VCaP (cell line): ENCODE results near the gene TRIM6.
"Not testable (repeated sequence)": the region's sequence is repeated elsewhere in the genome, so short reads cannot be mapped to it uniquely, and the experiment has no call there.

Experiments
- H3K27ac ChIP-seq: fragments of 450-650 bp; 2 replicates; pipeline ENCODE4 v1.5.1; 2017
- TF ChIP-seq, protein P1 (sequence below): fragments of 450-650 bp; conservative IDR thresholded peaks from 2 replicates; pipeline ENCODE4 v1.5.1; 2017; ENCODE audit warnings: mild to moderate bottlenecking, moderate library complexity

Gene TRIM6

DNA sequence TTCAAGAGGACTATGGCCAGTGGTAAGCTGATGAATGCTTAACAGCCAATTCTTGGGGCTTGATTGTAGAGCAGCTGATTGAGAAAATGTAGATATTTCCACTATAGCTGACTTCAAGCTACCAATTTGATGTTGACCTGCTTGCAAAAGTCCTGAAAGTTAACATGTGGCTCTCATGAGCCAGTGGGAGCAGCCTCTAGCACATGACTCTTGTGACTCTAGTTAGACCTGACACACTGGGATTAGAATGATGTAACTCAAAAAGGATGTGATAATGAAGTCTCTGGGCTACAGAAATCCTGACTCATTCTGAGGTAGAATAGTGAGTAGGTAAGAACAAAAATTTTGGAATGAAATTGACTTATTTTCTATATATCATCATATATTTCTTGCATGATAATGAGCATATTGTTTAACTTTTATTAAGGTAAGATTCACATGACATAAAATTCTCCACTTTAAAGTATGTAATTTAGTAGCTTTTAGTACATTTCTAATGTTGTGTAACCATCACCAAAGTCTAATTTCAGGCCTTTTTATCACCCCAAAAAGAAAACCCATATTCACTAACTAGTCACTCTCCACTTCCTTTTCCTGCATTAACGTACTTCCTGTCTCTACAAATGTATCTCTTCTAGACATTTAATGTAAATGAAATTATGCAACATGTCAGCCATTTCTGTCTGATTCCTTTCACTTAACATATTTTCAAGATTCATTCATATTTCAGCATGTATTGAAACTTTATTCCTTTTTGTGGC is 32.0 kb upstream of the TRIM6 start:
- TF ChIP-seq, protein P1, sequence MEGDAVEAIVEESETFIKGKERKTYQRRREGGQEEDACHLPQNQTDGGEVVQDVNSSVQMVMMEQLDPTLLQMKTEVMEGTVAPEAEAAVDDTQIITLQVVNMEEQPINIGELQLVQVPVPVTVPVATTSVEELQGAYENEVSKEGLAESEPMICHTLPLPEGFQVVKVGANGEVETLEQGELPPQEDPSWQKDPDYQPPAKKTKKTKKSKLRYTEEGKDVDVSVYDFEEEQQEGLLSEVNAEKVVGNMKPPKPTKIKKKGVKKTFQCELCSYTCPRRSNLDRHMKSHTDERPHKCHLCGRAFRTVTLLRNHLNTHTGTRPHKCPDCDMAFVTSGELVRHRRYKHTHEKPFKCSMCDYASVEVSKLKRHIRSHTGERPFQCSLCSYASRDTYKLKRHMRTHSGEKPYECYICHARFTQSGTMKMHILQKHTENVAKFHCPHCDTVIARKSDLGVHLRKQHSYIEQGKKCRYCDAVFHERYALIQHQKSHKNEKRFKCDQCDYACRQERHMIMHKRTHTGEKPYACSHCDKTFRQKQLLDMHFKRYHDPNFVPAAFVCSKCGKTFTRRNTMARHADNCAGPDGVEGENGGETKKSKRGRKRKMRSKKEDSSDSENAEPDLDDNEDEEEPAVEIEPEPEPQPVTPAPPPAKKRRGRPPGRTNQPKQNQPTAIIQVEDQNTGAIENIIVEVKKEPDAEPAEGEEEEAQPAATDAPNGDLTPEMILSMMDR, result no peak
- H3K27ac ChIP-seq, result no peak overlapping the region

DNA sequence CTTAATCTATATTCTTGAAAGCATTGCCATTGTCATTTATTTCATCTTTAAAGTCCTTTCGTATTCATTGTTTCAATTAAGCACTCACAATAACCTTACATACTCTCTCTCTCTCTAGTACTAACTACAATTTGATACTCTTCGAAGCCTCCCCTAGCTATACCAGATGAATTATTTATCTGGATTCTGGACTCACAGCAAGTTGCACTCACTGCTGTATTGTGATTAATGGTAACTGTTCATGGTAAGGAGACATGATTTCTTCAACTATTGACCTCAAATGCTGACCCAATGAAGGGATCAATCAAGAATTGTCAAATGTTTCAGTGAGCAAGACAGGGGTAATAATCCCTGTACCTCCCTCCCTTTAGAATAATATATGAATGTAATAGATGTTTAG is 21.8 kb upstream of the TRIM6 start:
- H3K27ac ChIP-seq, result no peak overlapping the region
- TF ChIP-seq, protein P1, result no peak

DNA sequence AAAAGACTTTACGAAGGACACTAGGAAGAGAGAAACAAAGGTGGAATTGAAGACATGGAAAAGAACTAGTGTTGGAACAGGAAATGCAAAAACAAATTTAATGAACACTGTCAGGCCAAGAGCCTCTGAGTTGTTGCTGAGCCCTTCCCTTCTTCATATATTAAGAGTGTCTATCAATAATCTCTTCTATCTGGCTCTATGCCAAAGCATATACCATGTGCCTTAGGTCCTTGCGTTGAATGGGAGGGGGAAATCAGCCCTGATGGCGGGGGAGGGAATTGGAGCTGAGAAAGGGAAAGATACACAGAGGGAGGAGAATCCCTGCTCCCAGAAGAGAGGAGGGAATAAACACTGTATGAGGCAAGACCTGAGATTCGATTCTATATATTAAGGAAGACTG is 21.3 kb upstream of the TRIM6 start:
- TF ChIP-seq, protein P1, result no peak
- no peak overlapping the region for H3K27ac ChIP-seq

DNA sequence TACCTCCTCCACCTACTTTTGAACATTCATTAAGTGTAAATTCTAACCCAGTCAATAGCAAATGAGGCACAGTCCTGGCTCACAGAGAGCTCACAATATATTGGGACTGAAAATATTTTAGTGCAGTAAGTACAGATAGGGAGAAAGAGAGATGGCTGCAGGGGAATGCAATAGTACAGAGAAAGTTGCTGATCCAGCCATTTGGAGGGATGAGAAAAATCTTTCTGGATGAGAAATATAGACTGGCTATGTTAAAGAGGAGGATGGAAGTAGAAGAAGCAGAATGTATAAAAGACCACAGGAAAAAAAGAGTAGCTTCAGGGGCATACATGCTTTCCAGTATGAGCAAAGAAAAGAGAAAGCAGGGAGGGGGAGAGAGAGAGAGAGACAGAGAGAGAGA is 19.3 kb upstream of the TRIM6 start:
- no peak overlapping the region for H3K27ac ChIP-seq
- TF ChIP-seq, protein P1, result no peak

DNA sequence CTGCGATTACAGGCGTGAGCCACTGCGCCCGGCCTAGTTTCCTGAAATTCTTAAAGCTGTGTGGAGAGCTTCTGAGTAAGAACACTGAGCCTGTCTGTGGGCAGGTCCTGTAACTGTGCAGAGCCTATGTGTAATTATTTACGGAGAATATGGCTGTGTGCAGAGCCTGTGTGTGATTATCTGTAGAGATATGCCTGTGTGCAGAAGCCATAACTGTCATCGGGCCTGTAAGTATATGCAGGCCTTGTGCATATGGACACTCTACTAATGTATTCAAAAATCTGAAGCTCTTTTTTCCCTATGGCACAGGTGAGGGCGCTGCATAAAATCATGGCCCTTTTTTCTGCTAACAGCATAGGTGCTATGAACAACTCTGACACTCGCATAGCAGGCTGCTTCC is 15.9 kb upstream of the TRIM6 start, which contains the start of gene OR52B6:
OR52B6 (plus strand) TSS at position 301 of the 400 bp plus-strand sequence; CDS start at position 301, 0 bp downstream.
- H3K27ac ChIP-seq, result no peak within 1 kb of the TSS
- TF ChIP-seq, protein P1, result no peak

DNA sequence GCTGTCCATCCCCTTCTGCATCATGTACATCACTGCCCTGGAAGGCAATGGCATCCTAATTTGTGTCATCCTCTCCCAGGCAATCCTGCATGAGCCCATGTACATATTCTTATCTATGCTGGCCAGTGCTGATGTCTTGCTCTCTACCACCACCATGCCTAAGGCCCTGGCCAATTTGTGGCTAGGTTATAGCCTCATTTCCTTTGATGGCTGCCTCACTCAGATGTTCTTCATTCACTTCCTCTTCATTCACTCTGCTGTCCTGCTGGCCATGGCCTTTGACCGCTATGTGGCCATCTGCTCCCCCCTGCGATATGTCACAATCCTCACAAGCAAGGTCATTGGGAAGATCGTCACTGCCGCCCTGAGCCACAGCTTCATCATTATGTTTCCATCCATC is 15.4 kb upstream of the TRIM6 start:
- no peak overlapping the region for H3K27ac ChIP-seq
- TF ChIP-seq, protein P1, result no peak

DNA sequence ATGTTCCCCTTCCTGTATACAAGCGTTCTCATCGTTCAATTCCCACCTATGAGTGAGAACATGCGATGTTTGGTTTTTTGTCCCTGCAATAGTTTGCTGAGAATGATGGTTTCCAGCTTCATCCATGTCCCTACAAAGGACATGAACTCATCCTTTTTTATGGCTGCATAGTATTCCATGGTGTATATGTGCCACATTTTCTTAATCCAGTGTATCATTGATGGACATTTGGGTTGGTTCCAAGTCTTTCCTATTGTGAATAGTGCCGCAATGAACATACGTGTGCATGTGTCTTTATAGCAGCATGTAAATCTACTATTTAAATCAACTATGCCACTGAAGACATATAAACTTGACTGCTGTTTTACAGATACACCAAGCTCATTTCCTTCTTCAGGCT is 12.0 kb upstream of the TRIM6 start:
- H3K27ac ChIP-seq, result not testable (repeated sequence)

DNA sequence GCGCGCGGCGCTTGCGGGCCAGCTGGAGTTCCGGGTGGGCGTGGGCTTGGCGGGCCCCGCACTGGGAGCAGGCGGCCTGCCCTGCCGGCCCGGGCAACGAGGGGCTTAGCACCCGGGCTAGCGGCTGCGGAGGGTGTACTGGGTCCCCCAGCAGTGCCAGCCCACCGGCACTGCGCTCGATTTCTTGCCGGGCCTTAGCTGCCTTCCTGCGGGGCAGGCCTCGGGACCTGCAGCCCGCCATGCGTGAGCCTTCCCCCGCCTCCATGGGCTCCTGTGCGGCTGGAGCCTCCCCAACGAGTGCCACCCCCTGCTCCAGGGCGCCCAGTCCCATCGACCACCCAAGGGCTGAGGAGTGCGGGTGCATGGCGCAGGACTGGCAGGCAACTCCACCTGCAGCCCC is 6.5 kb upstream of the TRIM6 start:
- not testable (repeated sequence) for H3K27ac ChIP-seq
